H1 (cell line): ENCODE data around the gene IRAK3. TPM values are rescaled to one million over a fixed set of nuclear protein-coding genes. Genes with fewer than 3 reads are reported as not detected.
"Not testable (repeated sequence)": the region's sequence is repeated elsewhere in the genome, so short reads cannot be mapped to it uniquely, and the experiment has no call there.

Experiments
- CTCF ChIA-PET: fragments of 300-600 bp; sonication (Branson Sonifier 250); formaldehyde crosslinking; loops from one replicate; lab custom pipeline; 2021; ENCODE audit not compliant: partially characterized antibody; lab: Charles Lee
- POLR2A ChIA-PET: fragments of 300-600 bp; sonication (Branson Sonifier 250); formaldehyde crosslinking; loops from one replicate; lab custom pipeline; 2021; ENCODE audit warnings: inconsistent platforms; ENCODE audit not compliant: partially characterized antibody; lab: Charles Lee
- DNase-seq, 2 experiments: peaks; one replicate each; pipeline versions ENCODE4 v3.0.0 to v3.0.0-alpha.2; 2010 to 2022; ENCODE audit warnings: low spot score in 2 of 2, low read depth in 1 of 2, mixed read lengths in 1 of 2
- FAIRE-seq: peaks from 2 replicates; lab custom pipeline; 2011; peaks lifted over from hg19 to GRCh38; lab: Jason Lieb, UNC
- H2AFZ ChIP-seq: 2 replicates; pipeline ENCODE4 v1.8.1; 2012; ENCODE audit warnings: low read length, inconsistent platforms
- H2AK5ac ChIP-seq: 2 replicates; pipeline ENCODE4 v1.6.1; 2013; ENCODE audit warnings: low read depth, low read length
- H2BK120ac ChIP-seq: replicated peaks from 2 replicates; pipeline ENCODE3; 2013; ENCODE audit warnings: low read depth, low read length, inconsistent platforms
- H2BK12ac ChIP-seq: 2 replicates; pipeline ENCODE4 v1.6.1; 2013; ENCODE audit warnings: low read depth, low read length
- H2BK15ac ChIP-seq: 2 replicates; pipeline ENCODE4 v1.6.1; 2013; ENCODE audit warnings: low read length
- H2BK20ac ChIP-seq: 2 replicates; pipeline ENCODE4 v1.6.1; 2013; ENCODE audit warnings: low read length
- H2BK5ac ChIP-seq: 2 replicates; pipeline ENCODE4 v1.6.1; 2013; ENCODE audit warnings: low read depth, low read length
- H3K14ac ChIP-seq: 2 replicates; pipeline ENCODE4 v1.6.1; 2013; ENCODE audit warnings: inconsistent platforms; ENCODE audit not compliant: insufficient read length
- H3K18ac ChIP-seq: 2 replicates; pipeline ENCODE4 v1.6.1; 2013; ENCODE audit warnings: low read length; ENCODE audit errors: extremely low read depth
- H3K23ac ChIP-seq: 2 replicates; pipeline ENCODE4 v1.6.1; 2013; ENCODE audit warnings: inconsistent platforms; ENCODE audit not compliant: insufficient read length
- H3K23me2 ChIP-seq: 2 replicates; pipeline ENCODE4 v1.6.1; 2013; ENCODE audit warnings: low read depth, low read length
- H3K27ac ChIP-seq: 2 replicates; pipeline ENCODE4 v1.6.1; 2011; ENCODE audit warnings: low read depth, low read length, inconsistent platforms
- H3K27me3 ChIP-seq, 4 experiments: replicated peaks in 1 of 4; 1 replicate in 1 of 4; 2 replicates in 3 of 4; pipeline versions ENCODE4 v1.6.1 to v1.8.1; 2011 to 2013; ENCODE audit warnings: low read length in 3 of 4, mild to moderate bottlenecking in 3 of 4, inconsistent platforms in 2 of 4, mixed read lengths in 2 of 4, moderate library complexity in 1 of 4; ENCODE audit not compliant: control insufficient read depth in 3 of 4, insufficient read depth in 3 of 4; ENCODE audit errors: extremely low read depth in 1 of 4
- H3K36me3 ChIP-seq, 4 experiments: 2 replicates each; pipeline versions ENCODE4 v1.6.1 to v1.8.1; 2011 to 2013; ENCODE audit warnings: mild to moderate bottlenecking in 4 of 4, low read length in 3 of 4, moderate library complexity in 2 of 4, control low read depth in 1 of 4, inconsistent platforms in 1 of 4; ENCODE audit not compliant: insufficient read depth in 4 of 4, control insufficient read depth in 2 of 4
- H3K4ac ChIP-seq: replicated peaks from 2 replicates; pipeline ENCODE3; 2013; ENCODE audit warnings: low read length, low read depth, mixed read lengths, inconsistent platforms; ENCODE audit not compliant: insufficient read length
- H3K4me1 ChIP-seq, 4 experiments: replicated peaks in 1 of 4; 1 replicate in 1 of 4; 2 replicates in 3 of 4; pipeline versions ENCODE4 v1.6.1 to v1.8.1; 2011 to 2013; ENCODE audit warnings: low read length in 3 of 4, inconsistent platforms in 2 of 4, mixed read lengths in 1 of 4; ENCODE audit not compliant: insufficient read depth in 4 of 4, control insufficient read depth in 3 of 4
- H3K4me2 ChIP-seq, 2 experiments: 2 replicates each; pipeline versions ENCODE4 v1.6.1 to v1.8.1; 2011 to 2013; ENCODE audit warnings: low read depth in 2 of 2, low read length in 2 of 2, control low read depth in 1 of 2, inconsistent platforms in 1 of 2, mild to moderate bottlenecking in 1 of 2; ENCODE audit not compliant: insufficient read depth in 1 of 2
- H3K4me3 ChIP-seq, 4 experiments: fragments of 200-600, 300-600 bp in 1 of 4; sonication (generic), shearing (Covaris generic), sonication (Bioruptor Twin) in 1 of 4; 2 replicates each; pipeline versions ENCODE4 v1.5.1 to v1.8.1; 2011 to 2016; ENCODE audit warnings: low read length in 4 of 4, low read depth in 3 of 4, control low read depth in 2 of 4, inconsistent platforms in 2 of 4, mild to moderate bottlenecking in 2 of 4, mixed read lengths in 1 of 4, moderate library complexity in 1 of 4; ENCODE audit not compliant: insufficient read depth in 2 of 4; ENCODE audit errors: extremely low read depth in 1 of 4
- H3K56ac ChIP-seq: replicated peaks from 2 replicates; pipeline ENCODE3; 2013; ENCODE audit warnings: low read depth, mild to moderate bottlenecking, mixed read lengths, low read length, inconsistent platforms; ENCODE audit not compliant: insufficient read length
- H3K79me1 ChIP-seq: 2 replicates; pipeline ENCODE4 v1.6.1; 2013; ENCODE audit warnings: low read depth, low read length, control low read depth
- H3K79me2 ChIP-seq, 2 experiments: 2 replicates each; pipeline versions ENCODE4 v1.6.1 to v1.8.1; 2012 to 2013; ENCODE audit warnings: low read length in 2 of 2, mild to moderate bottlenecking in 2 of 2, inconsistent platforms in 1 of 2; ENCODE audit not compliant: insufficient read depth in 2 of 2, control insufficient read depth in 1 of 2
- H3K9ac ChIP-seq, 4 experiments: replicated peaks in 1 of 4; 1 replicate in 1 of 4; 2 replicates in 3 of 4; pipeline versions ENCODE4 v1.6.1 to v1.8.1; 2011 to 2013; ENCODE audit warnings: low read depth in 3 of 4, low read length in 3 of 4, control low read depth in 2 of 4, mild to moderate bottlenecking in 2 of 4, moderate library complexity in 2 of 4, inconsistent platforms in 1 of 4; ENCODE audit errors: extremely low read depth in 1 of 4
- H3K9me3 ChIP-seq, 2 experiments: 2 replicates each; pipeline versions ENCODE4 v1.6.1 to v1.8.1; 2012 to 2013; ENCODE audit warnings: mild to moderate bottlenecking in 2 of 2, moderate library complexity in 2 of 2, control low read depth in 1 of 2, inconsistent platforms in 1 of 2, low read depth in 1 of 2, low read length in 1 of 2, mixed read lengths in 1 of 2; ENCODE audit not compliant: insufficient read depth in 2 of 2
- H4K20me1 ChIP-seq, 2 experiments: replicated peaks in 1 of 2; 2 replicates each; pipeline versions ENCODE3 to v1.8.1; 2011 to 2013; ENCODE audit warnings: inconsistent platforms in 2 of 2, low read length in 2 of 2, mild to moderate bottlenecking in 1 of 2; ENCODE audit not compliant: insufficient read depth in 2 of 2, control insufficient read depth in 1 of 2
- H4K5ac ChIP-seq: 2 replicates; pipeline ENCODE4 v1.6.1; 2013; ENCODE audit warnings: low read length, low read depth, mixed read lengths, inconsistent platforms; ENCODE audit not compliant: insufficient read length
- H4K8ac ChIP-seq: 2 replicates; pipeline ENCODE4 v1.8.0; 2013; ENCODE audit warnings: mild to moderate bottlenecking, moderate library complexity, low read length, inconsistent platforms; ENCODE audit not compliant: insufficient read depth; ENCODE audit errors: extremely low read depth
- H4K91ac ChIP-seq: replicated peaks from 2 replicates; pipeline ENCODE3; 2013; ENCODE audit warnings: low read length, mixed read lengths, inconsistent platforms; ENCODE audit not compliant: insufficient read length
- WGBS, 2 experiments: shearing (Covaris generic) in 1 of 2; methylation state at CpG; one replicate each; pipeline versions ENCODE4 v1.1.6 to v1.1.7; 2013 to 2015; ENCODE audit warnings: low lambda C conversion rate in 2 of 2, mixed read lengths in 2 of 2, inconsistent platforms in 1 of 2, low coverage in 1 of 2, missing lambda C conversion rate in 1 of 2; ENCODE audit not compliant: insufficient replicate concordance in 2 of 2, insufficient coverage in 1 of 2, insufficient read length in 1 of 2; ENCODE audit errors: extremely low coverage in 1 of 2, missing lambda C conversion rate in 1 of 2; 5-methylcytosine and 5-hydroxymethylcytosine counted together
- polyA plus RNA-seq, 7 experiments: library from polyadenylated mRNA; depleted of rRNA in 3 of 7; stranded (reverse) in 5 of 7; unstranded in 2 of 7; fragments of >200 nt in 5 of 7; fragments of 200-250 nt in 2 of 7; gene quantifications; 1 replicate in 5 of 7; 2 replicates in 1 of 7; 4 replicates in 1 of 7; pipeline versions ENCODE4 v1.2.1 to v1.2.3, GENCODE V29; 2011 to 2013; ENCODE audit warnings: missing spikeins in 2 of 7, mixed read lengths in 2 of 7
- total RNA-seq: library from RNA; stranded (reverse); fragmentation: NEBNext Ultra II Directional; extraction: Animal tissue kit (Norgen Biotek cat#: 25700); gene quantifications from 2 replicates; pipeline ENCODE4 v1.2.1, GENCODE V29; 2021

IRAK3 gene
- total and polyA plus RNA-seq, 2 of the 8 experiments (the other 6 are each of a cell fraction or from before 2014, with no cell fraction given), result 0.51 to 2.2 TPM

DNA sequence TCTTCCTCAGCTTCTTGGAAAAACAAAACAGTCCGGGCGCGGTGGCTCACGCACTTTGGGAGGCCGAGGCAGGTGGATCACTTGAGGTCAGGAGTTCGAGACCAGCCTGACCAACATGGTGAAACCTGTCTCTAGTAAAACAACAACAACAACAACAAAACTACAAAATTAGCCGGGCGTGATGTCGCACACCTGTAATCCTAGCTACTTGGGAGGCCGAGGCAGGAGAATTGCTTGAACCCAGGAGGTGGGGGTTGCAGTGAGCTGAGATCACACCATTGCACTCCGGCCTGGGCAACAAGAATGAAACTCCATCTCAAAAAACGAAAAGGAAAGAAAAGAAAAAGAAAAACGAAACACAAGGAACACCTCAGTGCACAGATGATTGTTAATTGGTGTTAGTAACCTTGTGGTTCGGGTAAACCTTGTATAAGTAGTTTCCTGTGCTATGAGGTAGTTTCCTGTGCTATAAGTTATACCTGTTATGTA, 114.3 kb downstream of the IRAK3 start:
- not testable (repeated sequence) for H3K79me1 ChIP-seq, H3K9ac ChIP-seq, H3K4me1 ChIP-seq, H2AFZ ChIP-seq, H3K27ac ChIP-seq, H4K8ac ChIP-seq, H2BK5ac ChIP-seq, H3K56ac ChIP-seq, H2BK20ac ChIP-seq, H3K9me3 ChIP-seq, H3K18ac ChIP-seq, H2BK12ac ChIP-seq, H3K27me3 ChIP-seq, H4K91ac ChIP-seq, H3K4ac ChIP-seq, H3K79me2 ChIP-seq, H3K23me2 ChIP-seq, FAIRE-seq, H2BK120ac ChIP-seq, DNase-seq, H3K23ac ChIP-seq, H2BK15ac ChIP-seq, H4K20me1 ChIP-seq, H2AK5ac ChIP-seq, H3K14ac ChIP-seq, H4K5ac ChIP-seq
- 82% methylated on average over 14 of the region's 14 CpGs; no CpG with 5 or more reads in 1 of the 2 experiments for WGBS, 2 experiments
- Histone ChIP-seq H3K36me3 (peaks cover 0 to 15% (median 3%) of the 10 kb centered on the region in 4 experiments; a peak in 3 of 8 replicates), H3K4me2 (peak overlapping the region; percentile 69 to 89), H3K4me3 (peak overlapping the region in 2 of 4 experiments; percentile 31 to 95; a peak in 5 of 8 replicates)
- ChIA-PET CTCF (interaction anchor here (1.3 to 1.9 kb wide), 2 partner anchors 33 to 35 kb away, joined by 3 to 8 read pairs; no protein-coding TSS in a partner anchor), POLR2A (interaction anchor here (0.6 to 1.2 kb wide), 4 partner anchors 9 to 343 kb away, joined by 3 to 4 read pairs (median 4); no protein-coding TSS in a partner anchor)

Other genes with a start within 250 kb of the IRAK3 start
- 29.9 and 31.3 TPM in 2 replicates for gene LLPH, start 58.5 kb upstream of the IRAK3 start, total RNA-seq
- 1.1 and 2.3 TPM in 2 replicates for gene LLPH, start 58.5 kb upstream of the IRAK3 start, polyA plus RNA-seq (2011; rRNA removed)
- 12.8 and 15.5 TPM in 2 replicates for gene TMBIM4, start 19.2 kb upstream of the IRAK3 start, total RNA-seq
- 42.6 and 46.6 TPM in 2 replicates for gene TMBIM4, start 19.2 kb upstream of the IRAK3 start, polyA plus RNA-seq (2011; rRNA removed)
- gene HELB, start 113.3 kb downstream of the IRAK3 start, total RNA-seq, result 6.5 and 7.6 TPM in 2 replicates
- 1.4 and 1.8 TPM in 2 replicates for gene HELB, start 113.3 kb downstream of the IRAK3 start, polyA plus RNA-seq (2011; rRNA removed)